Activated CD8-positive, alpha-beta memory T cell treated with anti-CD3 and anti-CD28 coated beads for 1 hour (primary cell): ENCODE results near the gene TOR2A.

Source experiments
- DNase-seq, 2 donors: peaks; one replicate each; pipeline ENCODE4 v3.0.0-alpha.2; 2020; ENCODE audit warnings: low read depth in 1 of 2; ENCODE audit errors: extremely low read depth in 1 of 2

TOR2A gene

DNA sequence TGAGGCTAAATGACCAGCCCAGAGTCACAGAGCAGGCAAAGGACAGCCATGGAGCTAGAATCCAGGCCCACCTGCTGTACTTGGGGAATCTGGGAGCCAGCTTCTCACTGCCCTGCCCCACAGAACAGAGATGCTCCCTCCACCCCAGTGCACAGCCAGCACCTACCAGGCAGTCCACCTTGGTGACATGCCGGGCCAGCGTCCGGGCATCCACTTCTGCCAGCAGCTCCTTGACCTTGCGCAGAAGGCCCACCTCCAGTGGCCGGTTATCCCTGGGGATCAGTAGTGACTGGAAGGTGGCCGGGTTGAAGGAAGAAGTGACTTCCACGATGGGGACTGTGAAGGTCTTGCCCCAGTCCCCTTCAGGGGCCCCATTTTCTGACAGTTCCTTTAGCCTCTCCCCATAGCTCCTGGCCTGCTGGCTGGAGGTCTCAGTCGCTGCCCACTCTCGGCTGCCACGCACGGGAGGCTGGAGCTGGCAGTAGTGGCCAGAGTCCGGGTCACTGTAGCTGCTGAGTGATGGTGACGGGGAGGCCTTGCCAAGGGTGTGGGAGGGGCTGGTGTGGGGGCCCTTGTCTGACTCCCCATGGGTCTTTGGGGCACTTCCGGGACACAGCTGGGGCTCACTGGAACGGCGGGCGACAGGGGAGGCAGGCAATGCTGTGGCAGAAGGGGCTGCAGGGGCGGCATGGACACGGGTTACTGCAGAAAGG is 9.5 kb upstream of the TOR2A start:
- DNase-seq = no peak

DNA sequence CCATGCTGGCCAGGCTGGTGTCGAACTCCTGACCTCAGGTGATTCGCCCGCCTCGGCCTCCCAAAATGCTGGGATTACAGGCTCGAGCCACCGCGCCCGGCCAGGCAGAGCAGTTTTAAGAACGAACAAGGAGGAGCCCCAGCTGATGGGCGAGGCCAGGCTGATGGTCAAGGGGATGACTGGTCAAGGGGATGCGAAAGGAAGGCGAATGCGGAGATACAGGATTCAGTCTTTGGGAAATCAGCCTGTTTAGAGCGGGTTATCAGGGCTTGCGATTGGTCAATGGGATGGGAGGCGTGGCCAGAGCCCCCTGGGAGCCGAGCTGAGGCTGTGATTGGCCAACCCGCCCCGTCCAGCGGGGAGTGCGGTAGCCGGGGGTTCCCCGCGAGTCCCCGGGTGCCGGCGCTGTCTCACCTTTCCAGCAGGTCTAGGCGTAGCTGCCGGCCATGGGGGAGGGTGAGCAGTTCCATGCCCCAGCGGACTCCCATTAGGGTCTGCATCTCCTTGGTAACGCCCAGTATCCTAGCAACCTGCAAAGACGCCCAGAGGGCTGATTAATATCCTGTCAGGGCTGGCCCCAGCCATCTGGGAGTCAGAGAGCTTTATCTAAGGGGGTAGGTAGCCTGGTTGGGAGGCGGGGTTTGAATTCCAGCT is 7.5 kb upstream of the TOR2A start:
- no peak for DNase-seq

DNA sequence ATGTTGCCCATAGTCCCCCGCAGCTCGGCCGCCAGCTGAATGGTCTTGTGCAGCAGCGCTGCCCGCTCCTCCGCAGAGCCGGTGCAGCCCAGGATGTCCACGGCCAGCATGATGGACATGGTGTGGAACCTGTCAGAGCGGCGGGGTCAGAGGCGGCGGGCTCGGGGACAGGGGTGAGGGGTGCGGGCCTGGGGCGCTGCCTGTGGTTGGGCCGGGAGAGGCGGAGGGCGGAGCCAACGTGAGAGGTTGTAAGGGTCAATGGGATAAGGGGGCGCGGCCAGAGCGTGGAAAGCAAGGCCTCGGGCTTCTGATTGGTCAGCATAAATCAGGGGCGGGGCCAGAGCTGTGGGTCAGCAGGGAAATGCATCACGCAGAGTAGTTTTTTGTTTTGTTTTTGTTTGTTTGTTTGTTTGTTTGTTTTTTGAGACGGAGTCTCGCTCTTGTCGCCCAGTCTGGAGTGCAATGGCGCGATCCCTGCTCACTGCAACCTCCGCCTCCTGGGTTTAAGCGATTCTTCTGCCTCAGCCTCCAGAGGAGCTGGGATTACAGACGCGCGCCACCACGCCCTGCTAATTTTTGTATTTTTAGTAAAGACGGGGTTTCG is 6.8 kb upstream of the TOR2A start:
- DNase-seq = no peak

DNA sequence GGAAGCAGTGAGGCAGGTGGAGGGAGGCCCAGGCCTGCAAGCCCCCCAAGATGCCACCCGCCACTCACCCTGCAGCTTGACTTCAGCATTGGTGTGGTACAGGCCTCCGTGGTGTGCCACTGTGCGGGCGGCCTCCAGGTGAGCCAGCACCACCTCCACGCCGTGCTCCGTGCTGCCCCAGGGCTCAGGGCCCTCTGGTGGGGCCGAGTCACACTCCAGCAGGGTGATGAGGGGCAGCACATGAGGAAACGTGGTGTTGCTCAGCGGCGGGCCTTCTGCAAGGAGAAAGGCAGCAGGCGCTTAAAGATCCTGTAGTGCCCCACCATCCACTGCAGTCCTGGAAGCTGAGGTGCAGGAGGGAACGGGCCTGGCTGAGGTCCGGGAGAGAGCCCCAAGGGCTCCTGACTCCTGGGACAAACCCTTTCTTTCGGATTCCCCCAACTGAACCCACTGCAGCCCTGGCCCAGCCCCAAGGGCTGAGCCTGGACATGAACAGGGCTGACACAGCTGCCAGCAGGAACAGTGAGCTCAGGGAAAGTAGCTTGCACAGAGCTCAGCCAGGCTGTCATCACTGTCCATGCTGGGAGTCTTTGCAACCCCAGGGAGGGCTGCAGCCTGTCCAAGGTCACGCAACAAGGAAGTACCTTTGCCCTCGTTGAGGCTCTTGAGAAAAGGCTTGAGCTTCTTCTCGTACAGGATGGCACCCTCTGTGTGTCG is 4.7 kb upstream of the TOR2A start:
- no peak for DNase-seq

DNA sequence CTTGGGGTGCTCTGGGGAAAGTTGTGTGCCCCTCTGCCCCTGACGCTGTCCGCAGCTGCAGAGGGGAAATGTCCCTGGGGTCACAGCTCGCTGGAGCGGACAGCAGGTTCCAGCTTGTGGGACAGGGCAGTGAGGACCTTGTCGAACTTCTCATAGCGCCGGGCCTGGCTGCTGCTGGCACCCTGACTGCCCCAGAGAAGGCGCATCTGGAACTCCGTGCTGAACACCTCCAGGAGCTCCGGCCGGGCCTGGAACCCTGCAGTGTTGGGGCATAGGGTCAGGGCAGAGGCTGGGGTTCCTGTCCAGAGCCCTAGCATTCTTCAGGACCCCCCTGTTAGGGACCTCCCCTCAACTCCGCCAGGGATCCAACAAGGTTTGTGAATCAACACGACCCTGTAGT is 3.6 kb upstream of the TOR2A start:
- DNase-seq = no peak

DNA sequence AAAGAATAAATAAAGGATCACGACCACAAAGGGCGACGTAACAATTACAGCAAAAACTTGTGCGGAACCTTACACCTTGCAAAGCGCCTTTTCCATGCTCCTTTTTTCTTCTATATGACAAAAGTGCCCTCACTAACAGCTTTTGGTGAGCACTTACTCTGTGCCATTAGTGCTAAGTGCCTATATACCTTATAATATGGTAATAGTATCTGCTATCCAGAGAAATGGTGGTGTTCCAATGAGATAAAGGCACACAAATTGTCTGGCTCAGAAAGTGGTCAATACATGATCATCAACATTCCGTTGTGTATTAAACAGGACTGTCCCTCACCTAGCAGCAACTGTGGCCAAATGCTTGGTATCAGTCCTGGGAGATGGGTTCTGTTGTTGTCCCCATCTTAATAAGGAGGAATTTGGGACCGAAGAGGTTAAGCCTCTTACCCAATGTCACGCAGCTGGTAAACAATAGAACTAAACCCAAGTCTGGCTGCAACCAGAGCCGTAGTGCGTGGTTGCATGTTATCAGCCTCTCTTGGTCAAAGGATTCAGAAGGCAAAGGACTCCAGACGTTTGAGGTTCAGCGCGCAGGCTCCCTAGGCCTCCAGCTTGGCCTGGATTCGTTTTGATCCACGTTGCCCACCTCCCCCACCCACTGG is 564 bp upstream of the TOR2A start:
- no peak for DNase-seq

DNA sequence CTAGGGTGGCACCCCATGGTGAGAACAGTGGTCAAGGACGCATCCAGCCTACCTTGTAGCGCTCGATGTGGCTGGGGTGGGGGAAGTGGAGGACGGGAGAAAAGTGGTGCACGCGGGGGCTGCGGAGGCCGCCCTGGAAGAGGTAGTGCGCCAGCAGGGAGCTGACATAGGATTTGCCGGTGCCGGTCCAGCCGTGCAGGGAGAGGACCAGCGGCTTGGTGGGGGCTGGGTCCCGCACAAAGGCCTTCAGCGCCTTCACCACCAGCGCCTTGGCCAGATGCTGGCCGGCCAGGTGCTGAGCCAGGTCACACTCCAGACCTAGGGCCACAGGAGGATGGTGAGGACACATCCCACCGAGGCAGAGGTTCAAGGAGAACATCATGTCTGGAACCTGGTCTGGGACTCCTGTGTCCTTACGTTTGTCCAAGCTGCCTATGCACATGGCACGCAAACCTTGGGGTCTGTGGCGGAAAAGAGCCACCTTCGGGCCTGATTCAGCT is 797 bp downstream of the TOR2A start:
- DNase-seq = no peak

DNA sequence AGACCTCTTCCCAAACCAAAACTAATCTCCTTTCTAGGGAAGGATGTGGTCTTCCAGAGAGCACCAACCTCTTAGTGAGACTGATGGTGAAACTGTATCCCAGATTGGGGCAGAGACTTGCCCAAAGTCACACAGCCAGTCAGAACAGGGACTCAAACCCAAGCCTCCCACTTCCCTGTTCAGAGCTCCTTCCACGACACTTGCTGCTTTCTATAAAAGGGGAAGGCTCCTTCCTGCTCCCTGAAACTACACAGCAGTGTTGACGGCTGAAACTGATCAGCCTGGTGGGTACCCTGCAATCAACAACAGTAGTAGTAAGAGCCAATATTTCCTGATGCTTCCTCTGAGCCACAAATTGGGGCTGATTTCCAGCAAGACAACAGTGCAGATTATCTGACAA is 1.5 kb downstream of the TOR2A start:
- DNase-seq = no peak

DNA sequence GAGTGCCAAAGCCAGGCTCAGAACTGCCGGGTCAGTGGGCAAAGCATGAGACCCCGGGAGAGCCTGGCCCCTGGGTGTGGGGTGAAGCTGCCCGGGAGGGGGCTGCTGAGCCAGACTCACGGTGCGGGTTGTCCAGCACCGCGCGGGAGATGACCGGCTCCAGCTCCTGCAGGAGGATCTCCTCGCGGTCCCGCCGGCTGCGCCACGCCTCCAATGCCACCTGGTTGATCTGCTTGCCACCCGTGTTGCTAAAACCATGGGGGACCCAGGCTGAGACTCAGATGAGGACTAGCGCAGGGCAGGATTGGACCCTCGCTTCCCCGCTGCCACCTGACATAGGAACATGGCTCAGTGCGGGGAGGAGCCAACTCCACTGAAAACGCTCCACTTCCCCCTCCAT is 2.6 kb downstream of the TOR2A start:
- no peak for DNase-seq

DNA sequence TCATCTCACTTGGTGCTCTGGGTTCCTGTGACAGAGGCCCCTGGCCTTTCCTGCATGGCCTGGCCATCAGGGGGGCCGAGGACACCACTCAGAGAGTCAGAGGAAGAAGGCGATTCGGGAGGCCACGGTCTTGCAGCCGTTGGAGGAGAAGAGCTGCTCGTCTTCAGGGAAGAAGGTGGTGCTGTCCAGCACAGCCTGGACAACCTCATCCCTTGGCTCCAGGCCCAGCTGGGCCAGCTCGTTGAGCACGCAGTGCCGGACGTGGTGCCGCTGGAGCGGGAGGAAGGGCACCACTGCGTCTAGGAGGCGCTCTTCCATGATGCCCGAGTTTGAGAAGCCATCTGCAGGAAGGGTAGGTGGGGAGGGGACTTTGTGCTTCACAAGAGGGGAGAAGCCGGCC is 3.2 kb downstream of the TOR2A start:
- DNase-seq = no peak

DNA sequence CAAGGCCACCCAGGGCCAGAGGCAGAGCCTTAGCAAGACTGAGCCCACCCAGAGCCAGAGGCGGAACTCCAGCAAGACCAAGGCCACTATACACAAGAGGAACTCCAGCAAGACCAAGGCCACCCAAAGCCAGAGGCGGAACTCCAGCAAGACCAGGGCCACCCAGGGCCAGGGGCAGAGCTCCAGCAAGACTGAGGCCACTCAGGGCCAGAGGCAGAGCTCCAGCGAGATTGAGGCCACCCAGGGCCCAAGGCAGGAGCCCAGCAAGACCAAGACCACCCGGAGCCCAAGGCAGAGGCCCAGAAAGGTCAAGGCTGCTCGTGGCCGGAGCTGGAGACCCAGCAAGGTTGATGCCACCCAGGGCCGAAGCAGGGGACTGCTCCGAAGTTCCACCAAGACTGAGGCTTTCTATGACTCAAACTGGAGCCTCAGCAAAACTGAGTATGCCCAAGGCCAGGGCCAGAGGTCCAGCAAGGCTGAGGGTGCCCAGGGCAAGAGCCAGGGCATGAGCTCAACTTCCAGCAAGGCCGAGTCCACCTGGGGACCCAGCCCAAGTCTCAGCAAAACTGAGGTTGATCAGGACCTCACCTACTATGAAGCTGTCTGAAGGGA is 4.2 kb downstream of the TOR2A start:
- no peak for DNase-seq

DNA sequence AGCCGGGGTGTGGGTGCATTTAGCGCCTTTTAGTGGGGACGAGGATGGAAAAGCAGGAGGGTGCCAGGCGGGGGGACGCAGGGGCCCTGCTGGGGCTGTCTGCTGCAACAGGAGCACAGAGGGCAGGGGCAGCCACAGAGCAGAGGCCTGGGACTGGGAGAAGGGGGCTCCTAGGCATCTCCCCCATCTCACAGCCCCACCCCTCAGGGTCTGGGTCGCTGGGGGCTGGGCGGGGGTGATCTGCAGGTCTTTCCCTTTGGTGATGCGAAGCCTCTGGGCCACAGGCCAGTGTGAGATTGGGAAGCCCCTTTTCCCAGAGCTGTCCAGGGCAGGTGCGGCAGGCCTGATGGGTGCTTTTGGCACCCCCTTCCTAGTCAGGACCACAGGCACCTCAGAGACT is 4.8 kb downstream of the TOR2A start:
- DNase-seq = no peak

DNA sequence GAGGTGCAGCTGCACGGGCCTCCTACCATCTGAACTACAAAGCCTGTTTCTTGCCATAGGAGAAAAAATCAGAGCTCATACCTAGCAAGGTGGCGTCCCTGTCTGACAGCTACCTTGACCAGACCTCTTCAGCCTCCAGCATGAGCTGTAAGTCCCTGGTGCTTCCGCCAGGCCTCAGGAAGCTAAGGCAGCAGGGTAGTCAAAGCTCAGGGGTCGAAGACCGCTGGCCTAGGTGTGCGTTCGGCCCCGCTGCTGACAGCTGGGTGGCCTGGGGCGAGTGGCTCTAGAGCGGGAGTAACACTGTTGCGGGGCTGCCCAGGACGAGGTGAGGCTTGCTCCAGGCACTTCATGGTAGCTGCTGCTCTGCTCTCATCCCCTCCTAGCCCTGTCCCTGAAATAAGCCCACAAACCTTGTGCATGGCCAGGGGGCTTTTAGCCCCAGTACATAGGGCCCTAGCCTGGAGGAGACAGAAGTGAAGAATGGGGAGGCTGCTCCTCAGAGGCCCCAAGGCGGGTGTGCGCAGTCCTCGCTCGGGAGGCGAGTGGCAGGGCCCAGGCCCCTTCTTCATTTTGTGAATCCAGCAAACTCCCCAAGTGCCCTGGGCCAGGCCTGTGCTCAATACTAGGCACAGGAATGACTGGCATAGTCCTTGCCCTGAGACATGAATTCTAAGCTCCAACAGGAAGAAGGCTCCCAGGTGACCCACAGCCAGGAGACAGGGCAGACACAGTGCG is 5.4 kb downstream of the TOR2A start:
- no peak for DNase-seq

DNA sequence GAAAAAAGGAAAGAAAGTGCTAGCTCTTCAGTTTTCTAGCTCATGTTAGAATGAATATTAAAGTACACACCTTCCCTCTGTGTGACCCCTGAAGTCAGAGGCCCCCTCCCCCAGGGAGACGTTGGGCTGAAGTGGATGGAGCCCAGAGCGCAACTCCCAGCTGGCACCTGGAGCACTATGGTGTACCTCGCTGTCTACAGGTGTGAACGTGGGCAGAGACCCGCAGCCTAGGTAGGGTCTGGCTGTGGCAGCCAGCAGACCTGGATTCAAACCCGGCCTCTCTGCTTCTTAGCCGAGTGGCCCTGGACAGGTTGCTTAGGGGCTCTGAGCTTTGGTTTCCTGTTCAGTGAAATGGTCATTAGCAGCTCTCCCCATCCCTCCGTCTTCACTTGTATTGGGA is 6.3 kb downstream of the TOR2A start:
- DNase-seq = no peak

DNA sequence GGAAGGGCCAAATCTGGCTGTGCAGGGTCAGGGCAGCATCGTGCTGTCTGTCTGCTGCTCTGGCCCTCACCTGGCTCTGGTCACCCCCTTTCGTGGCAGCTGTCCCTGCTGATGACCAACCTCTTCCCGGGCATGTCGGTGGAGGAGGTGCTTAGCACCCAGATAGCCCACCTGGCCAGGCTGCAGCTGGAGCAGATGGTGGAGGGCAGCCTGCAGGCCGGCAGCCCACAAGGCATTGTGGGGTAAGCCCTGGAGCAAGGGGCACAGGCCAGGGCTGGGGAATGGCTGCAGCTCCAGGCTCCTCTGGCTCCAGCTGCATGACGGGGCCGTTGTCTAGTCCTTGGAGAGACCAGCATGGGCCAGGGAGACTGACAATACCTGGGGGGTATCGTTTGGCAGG is 8.2 kb downstream of the TOR2A start:
- no peak for DNase-seq

DNA sequence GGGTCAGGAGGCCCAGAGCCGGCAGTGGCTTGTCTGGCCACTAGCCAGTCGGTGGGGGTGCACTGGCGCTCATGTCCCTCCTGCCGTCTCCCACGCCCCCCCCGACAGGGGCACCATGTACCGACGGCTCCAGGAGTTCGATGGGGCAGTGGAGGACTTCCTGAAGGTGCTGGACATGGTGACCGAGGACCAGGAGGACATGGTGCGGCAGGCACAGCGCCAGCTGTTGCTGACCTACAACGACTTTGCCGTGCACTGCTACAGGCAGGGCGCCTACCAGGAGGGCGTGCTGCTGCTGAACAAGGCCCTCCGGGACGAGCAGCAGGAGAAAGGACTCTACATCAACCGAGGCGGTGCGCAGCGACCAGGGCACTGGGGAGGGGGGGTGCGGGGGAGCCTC is 11.1 kb downstream of the TOR2A start:
- no peak for DNase-seq

DNA sequence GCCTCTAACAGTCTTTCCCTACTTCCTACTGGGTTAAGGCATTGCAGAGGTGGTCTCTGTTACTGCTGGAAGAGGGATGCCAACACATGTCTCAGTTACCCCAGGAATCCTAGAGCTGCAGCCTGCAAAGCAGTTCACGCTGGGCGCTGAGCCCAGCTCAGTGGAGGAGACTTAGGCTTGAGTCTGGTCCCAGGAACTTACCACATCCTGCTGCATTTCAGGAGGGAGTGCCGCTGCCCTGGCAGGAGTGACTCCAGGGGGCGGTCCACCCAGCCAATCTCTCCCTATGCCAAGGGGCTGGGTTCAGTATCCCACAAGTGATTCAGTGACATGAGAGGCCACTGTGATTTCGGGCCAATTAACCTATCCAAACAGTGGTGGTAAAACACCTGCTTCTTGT is 11.7 kb downstream of the TOR2A start:
- DNase-seq = no peak

DNA sequence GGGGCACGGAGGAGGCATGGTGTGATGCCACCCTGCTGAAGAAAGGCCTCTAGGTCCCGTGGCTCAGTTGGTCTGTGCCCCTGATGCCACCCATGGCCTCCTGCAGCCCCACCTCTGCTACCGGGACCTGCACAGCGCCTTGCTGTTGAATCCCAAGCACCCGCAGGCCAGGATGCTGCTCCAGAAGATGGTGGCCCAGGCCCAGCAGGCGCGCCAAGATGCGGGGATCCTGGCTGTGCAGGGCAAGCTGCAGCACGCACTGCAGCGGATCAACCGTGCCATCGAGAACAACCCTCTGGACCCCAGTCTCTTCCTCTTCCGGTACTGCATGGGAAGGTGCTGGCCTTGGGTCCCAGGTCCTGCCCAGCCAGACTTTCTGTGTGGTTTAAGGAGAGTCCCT is 12.1 kb downstream of the TOR2A start:
- no peak for DNase-seq

DNA sequence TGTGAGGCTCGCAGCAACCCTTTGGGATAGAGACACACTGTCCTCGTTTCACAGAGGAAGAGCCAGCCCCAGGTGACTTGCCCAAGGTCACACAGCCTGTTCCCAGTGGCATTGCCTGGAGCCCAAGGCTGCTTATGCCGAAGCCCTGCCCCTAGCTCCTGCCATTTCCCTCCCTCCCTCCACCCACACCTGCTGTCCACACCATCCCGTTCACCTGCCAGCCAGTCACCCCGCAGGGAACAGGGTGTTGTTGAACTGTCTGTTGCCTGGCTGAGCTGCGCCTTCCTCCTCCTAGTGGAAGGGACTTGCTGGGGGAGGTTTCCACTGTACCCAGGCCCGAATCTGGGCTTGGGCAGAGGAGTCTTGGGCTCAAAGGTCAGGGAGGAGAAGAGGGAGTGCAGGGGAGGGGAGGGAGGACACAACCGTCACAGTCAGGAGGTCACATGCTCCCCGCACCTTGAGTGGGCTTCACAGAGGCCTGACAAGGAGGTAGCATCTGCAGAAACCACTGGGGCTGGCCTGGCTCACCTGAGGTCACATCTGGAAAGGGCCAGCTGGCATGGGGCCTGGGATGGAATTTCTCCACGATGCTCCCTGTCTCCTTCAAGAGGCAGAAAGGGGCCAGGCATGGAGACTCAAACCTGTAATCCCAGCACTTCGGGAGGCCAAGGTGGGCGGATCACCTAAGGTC is 12.9 kb downstream of the TOR2A start:
- DNase-seq = no peak
